RKO (cell line): Measurements from ENCODE around the gene TRAF2.

Experiments used
- DNase-seq: peaks from one replicate; pipeline ENCODE4 v3.0.0-alpha.2; 2016; ENCODE audit warnings: low spot score

Gene TRAF2

DNA sequence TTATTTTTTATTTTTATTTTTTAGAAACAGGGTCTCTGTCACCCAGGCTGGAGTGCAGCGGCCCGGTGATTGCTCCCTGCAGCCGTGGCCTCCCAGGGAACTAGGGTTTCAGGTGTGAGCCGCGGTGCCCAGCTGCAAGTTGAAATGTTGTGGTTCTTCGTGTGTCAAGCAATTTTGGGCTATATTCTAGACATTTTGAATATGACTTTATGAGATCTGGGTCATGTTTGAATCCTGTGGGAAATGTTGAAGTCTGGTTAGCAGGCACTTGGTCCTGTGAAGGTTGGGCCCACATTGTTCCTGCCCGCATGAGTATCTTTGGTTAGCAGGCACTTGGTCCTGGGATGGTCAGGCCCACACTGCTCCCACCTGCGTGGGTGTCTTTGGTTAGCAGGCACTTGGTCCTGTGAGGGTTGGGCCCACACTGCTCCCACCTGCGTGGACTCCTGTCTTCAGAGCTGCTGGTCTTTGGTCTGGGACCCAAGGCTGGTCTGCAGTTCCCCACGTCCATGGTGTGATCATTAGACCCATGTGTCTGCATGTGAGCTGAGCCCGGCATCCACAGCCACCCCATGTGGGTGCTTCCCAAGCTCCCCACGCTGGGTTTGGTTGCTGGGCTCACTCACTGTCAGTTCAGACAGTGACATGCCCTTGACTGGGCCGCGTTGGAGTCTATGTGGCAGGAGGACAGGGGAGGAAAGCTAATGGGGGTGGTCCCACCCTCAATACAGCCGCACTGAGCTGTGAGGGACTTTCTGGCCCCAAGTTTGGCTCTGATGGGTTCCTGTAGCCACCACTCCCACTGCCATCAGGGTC lies 51.1 kb downstream of the TRAF2 start:
- DNase-seq: no peak

DNA sequence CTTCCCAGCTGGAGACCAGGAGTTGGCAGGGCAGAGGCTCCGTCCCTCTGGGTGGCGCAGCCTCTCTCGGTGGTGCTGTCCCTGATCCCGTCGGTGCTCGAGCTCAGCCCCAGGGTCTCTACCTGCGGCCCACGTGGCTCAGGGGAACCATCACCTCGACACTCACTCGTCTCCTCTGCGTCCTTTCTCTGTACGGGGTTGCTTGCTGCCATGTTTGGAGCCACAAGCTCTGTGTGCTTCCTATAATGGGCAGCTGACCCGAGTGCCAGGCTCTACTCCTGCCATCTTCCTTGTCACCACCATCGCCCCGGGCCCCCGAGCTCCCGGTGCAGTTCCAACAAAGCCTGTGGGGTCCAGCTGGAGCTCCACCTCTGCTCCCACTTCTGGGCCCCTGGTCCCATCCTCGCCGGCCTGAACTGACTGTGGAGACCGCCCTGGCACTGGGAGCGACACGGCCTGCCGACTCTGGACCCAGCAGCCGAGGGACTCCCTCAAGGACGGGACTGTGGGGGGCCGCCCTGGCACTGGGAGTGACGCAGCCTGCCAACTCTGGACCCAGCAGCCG lies 53.2 kb downstream of the TRAF2 start:
- no peak for DNase-seq

DNA sequence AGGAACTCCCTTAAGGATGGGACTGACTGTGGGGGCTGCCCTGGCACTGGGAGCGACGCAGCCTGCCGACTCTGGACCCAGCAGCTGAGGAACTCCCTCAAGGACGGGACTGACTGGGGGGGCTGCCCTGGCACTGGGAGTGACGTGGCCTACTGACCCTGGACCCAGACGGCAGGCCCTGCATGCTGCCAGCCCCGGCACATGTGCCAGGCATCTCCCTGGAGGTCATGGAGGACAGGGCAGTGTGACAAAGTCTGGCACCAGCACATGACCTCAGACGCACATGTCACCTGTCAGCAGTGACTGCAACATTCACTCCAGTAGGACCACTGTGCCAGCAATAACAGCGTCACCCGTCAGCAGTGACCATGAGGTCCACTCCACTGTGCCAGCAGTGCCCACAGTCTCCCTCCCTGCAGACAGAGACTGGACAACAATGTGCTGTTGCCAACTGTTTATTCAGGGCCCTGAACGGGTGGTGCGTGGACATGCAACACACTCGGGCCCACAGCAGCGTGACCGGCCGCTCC lies 53.7 kb downstream of the TRAF2 start:
- no peak for DNase-seq

DNA sequence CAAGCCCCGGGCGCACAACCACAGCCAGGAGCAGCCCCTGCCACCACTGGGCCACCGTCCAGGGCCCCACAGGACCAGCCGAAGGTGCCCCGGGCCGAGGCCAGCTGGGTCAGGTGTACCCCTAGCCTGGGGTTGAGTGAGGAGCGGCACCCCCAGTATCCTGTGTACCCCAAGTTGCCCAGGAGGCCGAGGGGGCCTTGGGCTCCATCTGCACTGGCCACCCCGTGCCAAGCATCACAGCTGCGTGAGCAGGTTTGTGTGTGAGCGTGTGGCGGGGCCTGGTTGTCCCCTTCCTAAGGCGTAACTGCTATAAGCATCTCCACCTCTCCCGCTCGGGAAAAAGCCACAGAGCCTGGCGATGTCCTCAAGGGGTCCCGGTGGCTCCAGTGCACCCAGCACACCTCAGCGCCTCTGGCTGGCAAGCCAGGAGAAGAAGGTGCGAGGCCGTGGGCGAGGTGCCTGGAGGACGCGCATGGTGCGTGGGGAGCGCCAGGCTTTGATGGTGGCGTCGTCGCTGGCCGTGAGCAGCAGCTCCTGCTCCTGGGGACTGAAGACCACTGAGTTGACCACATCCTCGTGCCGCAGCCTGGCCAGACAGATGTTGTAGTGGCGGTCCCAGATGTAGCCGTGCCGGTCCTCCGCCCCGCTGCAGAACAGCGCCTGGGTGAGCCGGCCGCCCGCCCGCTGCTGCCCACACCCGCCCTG lies 54.4 kb downstream of the TRAF2 start:
- no peak for DNase-seq

DNA sequence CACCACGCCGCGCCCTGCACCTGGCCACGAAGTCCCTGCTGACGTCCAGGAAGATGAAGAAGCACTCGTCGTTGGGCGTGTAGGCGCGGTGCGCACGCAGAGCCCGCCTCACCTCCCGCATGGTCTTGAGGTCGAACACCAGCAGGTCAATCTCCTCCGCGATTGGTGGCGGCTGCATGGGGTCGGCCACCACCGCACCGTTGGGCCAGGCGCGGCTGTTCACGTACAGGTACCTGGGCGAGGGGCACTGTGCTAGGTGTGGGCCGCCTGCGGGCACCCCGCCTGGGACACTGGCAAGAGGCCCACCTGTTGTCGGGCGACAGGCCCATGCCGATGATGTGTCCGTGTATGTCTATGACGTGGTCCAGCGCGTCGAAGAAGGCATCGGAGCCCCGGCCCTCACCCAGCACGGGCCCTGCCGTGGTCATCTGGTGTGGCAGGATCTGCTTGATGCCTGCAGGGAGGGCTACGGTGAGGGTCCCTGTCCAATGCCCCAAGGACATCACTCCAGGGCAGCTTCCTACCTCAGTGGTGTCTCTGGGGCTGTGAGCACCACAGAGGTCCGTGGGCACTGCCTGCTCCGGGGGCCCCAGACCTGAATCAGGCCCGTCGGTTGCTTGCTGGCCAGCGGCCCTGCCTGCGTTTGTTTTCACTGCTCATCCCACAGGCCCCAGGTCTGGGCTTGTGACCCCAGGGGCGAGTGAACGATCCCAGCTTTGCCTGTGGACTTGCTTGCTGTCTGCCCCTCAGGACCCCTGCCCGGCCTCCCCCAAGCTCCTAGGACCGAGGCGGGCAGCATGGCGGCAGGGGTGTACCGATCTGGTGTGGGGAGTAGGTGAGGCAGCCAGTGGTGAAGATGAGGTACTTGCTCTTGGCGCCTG lies 55.2 kb downstream of the TRAF2 start:
- DNase-seq: no peak

DNA sequence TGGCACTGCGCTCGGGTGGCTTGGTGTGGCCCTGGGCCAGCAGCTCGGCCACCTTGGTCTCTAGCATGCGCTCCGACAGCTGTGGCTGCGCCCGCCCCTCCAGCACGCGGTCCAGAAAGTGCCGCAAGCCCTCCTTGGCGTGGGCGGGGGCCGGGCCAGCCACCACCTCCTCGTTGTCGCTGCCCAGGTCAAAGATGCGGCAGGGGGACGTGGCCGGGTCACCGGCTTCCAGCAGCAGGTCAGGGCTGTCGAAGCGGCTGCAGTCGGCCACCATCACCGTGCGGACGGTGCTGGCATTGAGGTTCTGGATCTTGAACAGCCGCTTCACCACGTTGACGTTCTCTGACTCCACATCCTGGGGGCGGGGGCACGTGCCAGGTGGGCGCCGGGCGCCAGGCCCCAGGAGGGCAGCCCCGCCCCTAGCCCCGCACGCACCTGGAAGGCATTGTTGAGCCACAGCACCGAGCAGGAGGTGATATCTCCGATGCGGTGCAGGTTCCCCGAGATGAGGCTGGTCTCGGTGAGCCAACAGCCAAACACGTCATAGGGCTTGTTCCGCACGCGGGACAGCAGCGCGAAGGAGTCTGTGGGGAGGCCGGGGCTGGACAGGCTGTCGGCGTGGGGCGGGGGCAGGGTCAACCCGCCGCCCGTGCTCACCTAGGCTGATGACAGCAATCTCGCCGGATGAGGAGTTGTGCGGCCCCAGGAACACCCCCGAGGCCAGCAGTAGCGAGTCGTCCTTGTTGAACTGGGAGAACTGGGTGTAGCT lies 56.0 kb downstream of the TRAF2 start:
- no peak for DNase-seq

DNA sequence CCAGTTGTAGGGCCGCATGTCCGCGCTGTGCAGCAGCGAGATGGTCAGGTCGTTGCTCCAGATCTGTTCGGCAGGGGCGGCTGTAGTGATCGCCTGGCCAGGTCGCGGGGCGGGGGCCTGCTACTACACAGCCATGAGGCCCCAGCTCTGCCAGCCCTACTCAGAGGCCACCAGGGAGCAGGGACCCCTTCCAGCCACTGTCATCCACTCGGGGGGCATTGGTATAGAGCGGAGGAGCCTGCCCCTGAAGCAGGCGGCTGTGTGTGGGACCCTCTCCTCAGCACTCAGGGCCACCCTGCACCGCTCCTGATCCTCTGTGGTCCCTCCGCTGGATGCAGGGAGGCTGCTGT lies 56.5 kb downstream of the TRAF2 start:
- DNase-seq: no peak

DNA sequence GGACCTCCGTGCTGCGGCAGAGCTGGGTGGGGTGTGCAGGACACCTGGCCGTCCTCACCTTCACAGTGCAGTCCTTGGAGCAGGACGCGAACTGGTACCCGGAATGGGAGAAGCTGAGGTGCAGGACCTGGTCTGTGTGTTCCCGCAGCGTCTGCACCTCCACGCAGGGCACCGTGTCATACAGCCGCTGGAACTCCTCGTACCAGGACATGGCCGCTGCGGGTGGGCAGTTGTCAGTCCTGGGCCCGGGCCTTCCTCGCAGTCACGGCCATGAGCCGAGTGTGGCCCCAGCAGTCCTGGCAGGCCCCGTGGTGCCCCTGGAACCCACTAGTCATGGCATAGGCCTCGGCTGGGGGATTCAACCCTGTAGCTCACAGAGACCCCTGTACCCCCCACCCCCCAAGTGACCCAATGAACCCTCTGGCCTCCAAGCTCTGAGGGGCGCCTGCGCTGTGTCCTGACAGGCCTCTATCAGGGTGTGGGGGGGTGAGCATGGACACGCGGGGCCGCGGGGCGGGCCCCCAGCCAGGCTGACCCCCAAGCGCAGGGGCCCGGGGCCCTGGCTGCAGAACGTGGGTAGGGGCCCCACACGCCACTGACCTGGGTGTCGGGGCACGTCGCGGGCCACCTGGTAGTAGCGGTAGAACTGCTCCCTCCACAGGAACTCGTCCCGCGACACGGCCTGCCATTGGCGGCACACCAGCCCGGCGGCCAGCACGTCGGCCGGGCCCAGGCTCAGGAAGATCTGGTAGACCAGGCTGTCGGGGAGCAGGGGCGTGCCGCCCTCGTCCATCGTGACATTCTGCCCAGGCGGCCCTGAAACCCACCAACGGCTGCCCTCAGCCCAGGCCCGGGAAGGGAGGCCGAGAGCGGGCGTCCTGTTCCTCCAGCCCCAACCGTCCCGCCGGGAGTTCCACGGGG lies 57.2 kb downstream of the TRAF2 start:
- DNase-seq: peak; percentile 76

DNA sequence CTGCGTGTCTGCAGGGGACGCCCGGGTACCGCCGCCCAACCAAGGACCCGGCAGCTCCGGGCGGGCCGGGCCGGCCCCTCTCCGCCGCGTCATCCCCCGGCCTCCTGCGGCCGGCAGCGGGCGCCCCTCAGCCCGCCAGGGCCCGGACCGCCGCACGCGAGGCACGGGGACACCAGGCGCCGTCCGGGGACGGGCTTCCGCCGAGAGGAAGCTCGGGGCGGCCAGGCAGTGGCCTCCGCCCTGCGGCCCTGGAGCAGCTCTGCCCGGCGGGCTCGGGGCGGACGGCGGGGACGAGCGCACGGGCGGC lies 57.8 kb downstream of the TRAF2 start:
- DNase-seq: peak; percentile 73

DNA sequence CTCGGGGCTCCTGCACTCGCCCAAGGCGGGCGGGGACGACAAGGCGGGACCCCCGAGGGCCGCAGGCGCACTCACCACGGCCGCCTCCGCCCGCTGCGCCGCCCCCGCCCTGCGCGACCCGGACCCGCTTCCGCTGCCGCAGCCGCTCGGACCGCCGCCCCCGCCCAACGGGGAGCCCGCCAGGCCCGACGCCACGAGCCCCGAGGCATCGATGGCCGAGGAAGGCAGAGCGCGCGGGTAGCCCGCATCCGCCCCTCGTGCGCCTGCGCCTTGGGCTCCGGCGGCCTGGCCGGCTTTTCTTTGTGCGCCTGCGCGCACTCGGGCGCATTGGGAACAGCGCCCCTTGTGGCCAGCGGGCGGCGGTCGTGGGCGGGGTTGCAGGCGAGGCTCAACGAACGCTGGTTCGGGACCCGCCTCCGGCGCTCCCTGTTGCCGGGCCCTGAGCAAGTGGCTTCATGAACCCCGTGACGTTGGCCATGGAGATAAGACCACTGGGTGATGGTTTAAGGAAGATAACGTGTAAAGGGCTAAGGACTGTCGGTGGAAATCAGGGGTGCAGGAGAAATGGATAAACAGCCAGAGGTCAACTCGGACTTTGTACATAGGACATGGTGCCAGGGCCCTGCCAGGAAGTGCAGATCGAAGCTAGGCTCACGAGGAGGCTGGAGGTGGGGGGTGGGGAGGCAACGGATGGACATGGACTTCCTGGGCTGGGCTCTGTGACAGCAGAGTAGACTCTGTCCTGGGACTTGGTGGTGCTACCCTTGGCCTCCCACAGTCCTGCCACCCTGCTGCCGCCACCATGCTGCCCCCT lies 58.4 kb downstream of the TRAF2 start, which contains the start of the genes C8G and FBXW5:
TSS of gene C8G (plus strand) at position 725 of the 814 bp plus-strand sequence. CDS start at position 803, 78 bp downstream.
TSS of gene FBXW5 (minus strand) at position 220 of the 814 bp plus-strand sequence. CDS start 655 bp downstream, outside the sequence.
- peak; percentile 98 for DNase-seq

DNA sequence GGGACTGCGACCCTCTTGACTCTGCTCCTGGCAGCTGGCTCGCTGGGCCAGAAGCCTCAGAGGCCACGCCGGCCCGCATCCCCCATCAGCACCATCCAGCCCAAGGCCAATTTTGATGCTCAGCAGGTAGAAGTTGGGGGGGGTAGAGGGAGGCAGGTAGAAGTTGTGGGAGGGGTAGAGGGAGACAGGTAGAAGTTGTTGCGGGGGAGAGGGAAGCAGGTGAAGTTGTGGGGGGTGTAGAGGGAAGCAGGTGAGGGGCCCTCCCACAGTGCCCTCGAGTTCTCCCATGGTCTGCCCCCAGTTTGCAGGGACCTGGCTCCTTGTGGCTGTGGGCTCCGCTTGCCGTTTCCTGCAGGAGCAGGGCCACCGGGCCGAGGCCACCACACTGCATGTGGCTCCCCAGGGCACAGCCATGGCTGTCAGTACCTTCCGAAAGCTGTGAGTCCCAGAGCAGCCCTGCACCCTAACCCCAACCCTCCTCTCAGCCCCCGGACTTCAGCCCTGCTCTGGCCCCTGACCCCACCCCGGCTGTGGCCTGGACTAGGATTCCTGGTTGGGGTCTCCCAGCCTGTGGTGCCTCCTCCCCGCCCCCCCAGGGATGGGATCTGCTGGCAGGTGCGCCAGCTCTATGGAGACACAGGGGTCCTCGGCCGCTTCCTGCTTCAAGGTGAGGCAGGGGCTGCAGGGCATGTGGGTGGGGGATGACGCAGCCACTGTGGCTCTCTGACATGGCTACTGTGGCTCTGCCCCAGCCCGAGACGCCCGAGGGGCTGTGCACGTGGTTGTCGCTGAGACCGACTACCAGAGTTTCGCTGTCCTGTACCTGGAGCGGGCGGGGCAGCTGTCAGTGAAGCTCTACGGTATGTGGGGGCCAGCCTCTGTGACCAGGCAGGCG lies 59.3 kb downstream of the TRAF2 start:
- no peak for DNase-seq

DNA sequence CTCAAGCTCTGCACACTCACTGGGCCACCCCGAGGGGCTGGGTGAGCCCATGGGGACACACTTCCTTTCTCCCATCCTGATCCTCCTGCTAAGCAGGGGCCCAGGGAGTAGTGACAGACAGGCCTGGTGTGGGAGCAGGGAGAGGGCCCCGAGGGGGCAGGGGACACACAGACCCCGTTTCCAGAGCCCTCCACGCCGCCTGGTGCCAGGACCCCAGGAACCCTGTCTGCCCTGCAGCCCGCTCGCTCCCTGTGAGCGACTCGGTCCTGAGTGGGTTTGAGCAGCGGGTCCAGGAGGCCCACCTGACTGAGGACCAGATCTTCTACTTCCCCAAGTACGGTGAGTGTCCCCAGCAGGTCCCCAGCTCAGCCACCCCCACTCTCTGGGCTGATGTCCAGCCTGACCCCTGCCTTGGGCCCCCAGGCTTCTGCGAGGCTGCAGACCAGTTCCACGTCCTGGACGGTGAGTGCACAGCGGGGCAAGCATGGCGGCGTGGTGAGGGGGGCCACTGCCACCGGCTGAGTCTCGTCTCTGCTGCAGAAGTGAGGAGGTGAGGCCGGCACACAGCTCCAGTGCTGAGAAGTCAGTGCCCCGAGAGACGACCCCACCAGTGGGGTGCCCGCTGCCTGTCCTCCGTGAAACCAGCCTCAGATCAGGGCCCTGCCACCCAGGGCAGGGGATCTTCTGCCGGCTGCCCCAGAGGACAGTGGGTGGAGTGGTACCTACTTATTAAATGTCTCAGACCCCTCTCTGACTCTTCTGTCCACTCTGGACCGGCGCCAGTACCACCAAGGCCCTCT lies 60.1 kb downstream of the TRAF2 start:
- DNase-seq: no peak

DNA sequence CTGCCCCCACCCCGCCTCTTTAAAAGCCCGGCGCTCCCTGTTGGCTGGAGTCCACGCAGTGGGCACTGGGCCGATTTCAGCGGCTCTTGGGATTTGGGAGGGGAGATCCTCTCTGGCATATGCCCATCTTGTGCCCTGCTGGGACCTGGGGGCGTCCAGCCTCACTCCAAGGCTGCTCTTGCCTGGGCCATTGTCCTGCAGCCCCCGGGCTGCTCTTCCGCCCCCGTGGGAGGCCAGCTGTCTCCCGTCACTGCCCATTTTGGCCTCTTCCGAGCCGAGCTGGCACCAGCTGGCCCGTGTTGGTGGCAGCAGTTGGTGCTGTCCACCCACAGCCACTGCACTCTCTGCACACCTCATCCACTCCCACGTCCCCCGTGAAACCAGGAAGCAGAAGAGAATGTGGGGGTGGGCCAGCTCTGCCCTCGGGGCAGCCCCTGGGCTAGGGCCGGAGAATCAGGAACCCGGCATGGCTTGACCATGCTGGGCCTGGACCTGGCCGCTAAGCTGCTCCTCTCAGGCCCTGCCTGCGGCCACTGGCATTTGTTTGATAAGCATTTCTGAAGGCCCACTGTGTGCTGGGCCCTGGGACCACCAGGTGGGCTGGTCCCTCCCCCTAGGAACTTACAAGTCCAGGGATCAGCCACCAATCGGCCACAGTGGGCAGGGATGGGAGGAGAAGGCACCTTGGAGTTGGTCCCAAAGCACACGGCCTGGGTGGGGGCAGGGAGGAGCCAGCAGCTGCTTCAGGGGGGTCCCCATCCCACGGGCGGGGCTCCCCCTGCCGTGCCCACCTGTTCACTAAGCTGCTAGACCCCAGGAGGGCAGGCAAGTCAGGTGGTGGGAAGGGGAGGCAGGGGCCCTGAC lies 60.9 kb downstream of the TRAF2 start:
- no peak for DNase-seq

DNA sequence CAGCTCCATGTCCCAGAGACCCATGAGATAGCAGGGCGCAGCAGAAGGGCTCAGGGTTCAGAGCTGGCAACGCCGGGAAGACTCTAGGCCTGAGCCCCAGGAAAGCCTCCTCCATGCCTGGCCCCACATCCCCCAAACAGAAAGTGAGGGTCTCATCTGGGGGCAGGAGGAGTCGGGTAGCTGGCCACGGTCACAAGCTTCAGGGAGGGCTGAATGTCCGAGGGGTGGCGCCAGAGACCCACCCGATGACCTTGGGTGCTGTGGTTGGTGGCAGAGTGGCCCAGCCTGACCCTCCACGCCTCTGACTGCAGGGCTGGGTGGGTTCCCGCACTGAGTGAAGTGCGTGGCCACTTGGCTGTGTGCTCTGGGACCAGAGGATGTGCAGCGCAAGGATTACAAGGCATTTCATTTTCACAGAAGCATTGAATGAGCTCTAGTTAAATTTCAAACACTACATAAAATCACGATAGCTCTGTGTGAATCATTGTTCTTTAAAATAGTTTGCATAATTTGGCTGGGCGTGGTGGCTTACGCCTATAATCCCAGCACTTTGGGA lies 61.7 kb downstream of the TRAF2 start:
- DNase-seq: peak; percentile 44

DNA sequence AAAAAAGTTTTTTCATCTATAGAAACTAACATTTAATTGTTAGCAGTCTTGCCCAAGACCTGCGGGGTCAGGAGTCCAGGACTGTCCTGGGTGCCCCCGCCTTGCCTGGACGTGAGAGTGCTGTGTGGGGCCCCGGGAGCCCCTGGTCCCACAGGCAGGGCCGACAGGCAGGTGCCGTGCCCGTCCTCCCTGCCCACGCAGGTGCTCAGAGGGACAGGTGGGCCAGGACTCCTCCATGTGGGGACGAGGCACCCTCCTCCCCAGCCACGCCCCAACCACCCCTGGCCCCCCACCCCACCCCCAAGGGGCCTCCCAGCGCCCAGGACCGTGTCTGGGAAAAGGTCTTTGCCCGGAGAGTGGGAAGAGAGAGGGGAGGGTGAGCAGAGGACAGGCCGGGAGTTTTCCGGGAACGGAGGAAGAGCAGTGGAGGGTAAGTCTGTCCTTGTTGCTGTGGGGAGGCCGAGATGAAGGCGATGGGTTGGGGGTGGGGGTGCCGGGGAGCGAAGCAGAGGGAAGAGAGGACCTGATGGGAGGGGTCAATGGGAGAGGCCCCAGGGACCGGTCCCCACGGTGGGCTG lies 63.0 kb downstream of the TRAF2 start:
- DNase-seq: no peak
